GM21367 (cell line): ENCODE measurements around the gene BSDC1.

Source experiments
- ATAC-seq: cut with Tn5 transposase; IDR thresholded peaks from one replicate; pipeline ENCODE4 v1.9.1; 2021; ENCODE audit not compliant: unreplicated experiment

BSDC1 gene

GRCh38 chr1:32338637-32339145 is 55.5 kb downstream of the BSDC1 start:
- ATAC-seq = no peak

- ATAC-seq = no peak
Measured at GRCh38 chr1:32337855-32338636, 56.2 kb downstream of the BSDC1 start.

GRCh38 chr1:32336963-32337675 is 57.1 kb downstream of the BSDC1 start:
- no peak for ATAC-seq

GRCh38 chr1:32336591-32336932 is 57.7 kb downstream of the BSDC1 start:
- no peak for ATAC-seq

GRCh38 chr1:32335790-32336590 is 58.3 kb downstream of the BSDC1 start, which contains the start of gene MARCKSL1:
Gene MARCKSL1, minus strand, starts transcription at chr1:32336233. Its CDS starts 200 bp downstream, at chr1:32336033.
- peak; percentile 28 for ATAC-seq

GRCh38 chr1:32335535-32335789 is 58.8 kb downstream of the BSDC1 start:
- no peak for ATAC-seq

GRCh38 chr1:32334864-32335534 is 59.2 kb downstream of the BSDC1 start:
- ATAC-seq = no peak

- ATAC-seq = no peak
Measured at GRCh38 chr1:32334274-32334861, 59.9 kb downstream of the BSDC1 start.

- no peak for ATAC-seq
Measured at GRCh38 chr1:32333251-32333963, 60.8 kb downstream of the BSDC1 start.

- no peak for ATAC-seq
Measured at GRCh38 chr1:32332290-32333079, 61.8 kb downstream of the BSDC1 start.

GRCh38 chr1:32331549-32331948 is 62.7 kb downstream of the BSDC1 start:
- no peak for ATAC-seq

- ATAC-seq = no peak
Measured at GRCh38 chr1:32330558-32331151, 63.6 kb downstream of the BSDC1 start.

GRCh38 chr1:32329931-32330466 is 64.2 kb downstream of the BSDC1 start:
- ATAC-seq = no peak

- ATAC-seq = no peak
Measured at GRCh38 chr1:32327204-32327603, 67.0 kb downstream of the BSDC1 start.

- ATAC-seq = no peak
Measured at GRCh38 chr1:32321712-32322291, 72.4 kb downstream of the BSDC1 start.

GRCh38 chr1:32318127-32318869 is 75.9 kb downstream of the BSDC1 start:
- ATAC-seq = no peak

GRCh38 chr1:32316903-32317277 is 77.4 kb downstream of the BSDC1 start:
- no peak for ATAC-seq
